HG03342 (cell line): ENCODE measurements around the gene SLC39A10.

Experiments used
- ATAC-seq: cut with Tn5 transposase; IDR thresholded peaks from one replicate; pipeline ENCODE4 v1.9.1; 2021; ENCODE audit warnings: mild to moderate bottlenecking, moderate library complexity; ENCODE audit not compliant: unreplicated experiment

Gene SLC39A10

DNA sequence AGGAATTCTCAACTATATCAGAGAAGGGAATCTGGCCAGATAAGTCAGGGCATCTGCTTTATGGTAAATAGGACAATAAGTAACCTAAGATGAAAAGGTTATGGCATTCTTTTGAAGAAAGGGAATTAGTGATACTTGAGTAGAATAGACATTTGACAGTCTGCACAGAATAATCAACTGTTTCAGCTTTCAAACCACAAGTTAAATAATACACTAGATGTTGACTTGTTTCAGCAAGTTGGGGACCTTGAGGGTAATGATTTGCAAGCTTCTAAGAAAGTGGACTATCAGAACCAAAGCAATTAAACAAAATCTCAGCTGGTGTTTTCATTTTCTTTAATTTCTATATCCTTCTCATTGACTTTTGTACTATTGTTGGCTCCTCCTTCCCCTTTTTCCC, 54.5 kb downstream of the SLC39A10 start:
- ATAC-seq, result peak; percentile 40

DNA sequence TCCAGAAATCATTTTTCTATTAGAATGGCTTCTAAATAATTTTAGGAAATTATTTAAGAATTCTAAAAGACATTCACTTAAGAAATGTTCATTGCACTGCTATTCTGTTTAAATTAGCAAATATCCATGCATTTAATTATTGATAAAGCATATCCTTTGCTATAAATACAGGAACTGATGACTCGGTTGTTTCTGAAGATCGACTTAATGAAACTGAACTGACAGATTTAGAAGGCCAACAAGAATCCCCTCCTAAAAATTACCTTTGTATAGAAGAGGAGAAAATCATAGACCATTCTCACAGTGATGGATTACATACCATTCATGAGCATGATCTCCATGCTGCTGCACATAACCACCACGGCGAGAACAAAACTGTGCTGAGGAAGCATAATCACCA, 59.4 kb downstream of the SLC39A10 start:
- no peak for ATAC-seq

DNA sequence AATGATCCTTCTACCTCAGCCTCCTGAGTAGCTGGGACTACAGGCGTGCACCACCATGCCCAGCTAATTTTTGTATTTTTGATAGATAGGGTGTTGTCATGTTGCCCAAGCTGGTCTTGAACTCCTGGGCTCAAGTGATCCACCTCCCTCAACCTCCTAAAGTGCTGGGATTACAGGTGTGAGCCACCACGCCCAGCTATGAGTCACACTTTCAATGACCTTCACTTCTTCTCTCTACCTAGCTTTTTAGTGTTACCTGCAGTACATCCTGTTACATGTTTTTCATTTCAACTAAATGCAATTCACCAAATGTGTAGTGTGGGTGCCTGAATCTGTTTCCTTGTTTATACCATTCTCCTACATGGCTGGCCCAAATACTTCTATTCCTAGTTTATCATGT, 64.0 kb downstream of the SLC39A10 start:
- ATAC-seq, result no peak

DNA sequence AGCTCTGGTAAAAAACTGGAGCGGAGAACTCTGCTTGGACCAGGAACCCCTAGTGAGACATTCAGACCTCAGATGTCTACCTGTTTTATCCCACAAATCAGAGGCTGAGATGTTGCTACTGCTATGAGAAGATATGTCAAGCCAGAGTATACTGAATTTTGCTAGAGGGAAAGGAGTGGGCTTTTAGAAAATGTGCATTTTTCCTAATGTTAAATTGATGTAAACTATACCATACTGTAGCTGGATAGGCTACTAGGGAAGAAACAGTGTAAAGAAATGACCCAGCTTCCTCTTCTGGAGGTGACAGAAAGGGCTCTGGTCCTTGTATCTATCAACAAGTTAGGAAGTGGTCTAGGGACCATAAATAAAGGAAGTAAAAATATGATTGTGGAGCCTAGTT, 65.0 kb downstream of the SLC39A10 start:
- no peak for ATAC-seq

DNA sequence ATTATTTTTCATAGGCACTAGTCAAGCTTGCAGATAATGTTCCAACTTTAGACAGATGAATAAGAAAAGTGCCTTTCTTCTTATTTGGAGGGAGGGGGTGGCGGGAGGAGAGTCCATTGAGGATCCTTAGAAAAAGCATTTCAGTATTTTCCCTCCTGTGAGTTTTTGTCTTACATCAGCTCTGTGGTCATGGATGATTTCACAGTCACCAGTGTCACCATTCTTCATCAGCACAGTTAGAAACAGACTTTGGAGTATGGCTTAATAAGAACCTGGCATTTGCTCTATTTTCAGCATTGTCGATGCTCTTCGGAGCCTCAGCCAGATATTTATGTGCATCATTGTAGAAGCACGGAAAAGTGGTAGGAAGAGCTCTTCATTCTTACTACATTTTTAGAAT, 70.1 kb downstream of the SLC39A10 start:
- no peak for ATAC-seq

DNA sequence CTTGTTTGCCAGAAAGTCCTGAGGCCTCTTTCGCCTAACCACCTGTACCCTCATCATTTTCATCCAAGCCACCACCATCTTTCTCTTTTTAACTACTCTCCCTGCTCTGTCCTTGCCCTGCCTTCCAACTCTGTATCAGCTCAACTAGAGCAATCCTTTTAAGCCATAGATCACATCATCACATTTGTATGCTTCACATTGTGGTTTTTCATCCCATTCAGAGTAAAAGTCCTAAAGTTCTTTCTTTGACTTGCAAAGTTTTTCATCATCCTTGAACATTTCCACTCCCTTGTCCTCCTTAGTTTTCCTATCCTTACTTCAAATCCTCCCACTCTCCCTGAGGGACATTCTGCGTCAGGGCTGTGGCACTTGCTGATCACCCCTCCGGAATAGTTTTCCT, 73.9 kb downstream of the SLC39A10 start:
- ATAC-seq, result no peak

DNA sequence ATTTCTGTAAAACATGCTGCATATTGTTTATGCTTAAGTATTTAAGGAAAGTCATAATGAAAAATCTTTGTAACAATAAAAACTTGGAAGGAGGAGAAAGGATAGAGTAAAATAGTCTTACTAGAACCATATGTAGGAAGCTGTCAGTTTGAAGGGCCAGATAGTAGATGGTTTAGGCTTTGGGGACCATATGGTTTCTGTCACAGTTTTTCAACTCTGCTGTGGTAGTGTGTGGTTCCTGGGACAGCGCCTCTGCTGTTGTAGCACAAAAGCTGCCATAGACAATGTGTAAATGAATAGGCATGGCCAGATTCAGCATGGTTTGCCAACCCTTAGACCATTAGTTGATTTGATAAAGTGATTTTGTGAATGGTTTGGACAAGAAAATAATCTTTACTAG, 75.5 kb downstream of the SLC39A10 start:
- no peak for ATAC-seq

DNA sequence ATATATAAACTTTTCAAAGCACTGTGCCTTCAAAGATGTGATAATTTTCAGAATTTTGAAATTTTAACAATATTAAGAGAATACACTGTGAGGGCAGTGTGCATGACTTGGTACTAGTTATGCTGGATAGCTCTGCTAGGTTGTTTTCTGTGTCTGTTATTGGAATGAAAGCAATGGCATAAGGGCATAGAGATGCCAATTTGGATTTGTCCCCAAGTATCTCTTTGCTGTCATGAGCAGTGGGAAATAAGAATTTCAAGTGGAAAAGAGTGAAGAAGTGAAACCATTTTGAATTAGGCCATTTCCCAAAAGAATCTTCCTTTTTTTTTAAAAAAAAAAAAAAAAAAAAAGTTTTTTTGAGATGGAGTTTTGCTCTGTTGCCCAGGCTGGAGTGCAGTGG, 76.8 kb downstream of the SLC39A10 start:
- ATAC-seq, result no peak

DNA sequence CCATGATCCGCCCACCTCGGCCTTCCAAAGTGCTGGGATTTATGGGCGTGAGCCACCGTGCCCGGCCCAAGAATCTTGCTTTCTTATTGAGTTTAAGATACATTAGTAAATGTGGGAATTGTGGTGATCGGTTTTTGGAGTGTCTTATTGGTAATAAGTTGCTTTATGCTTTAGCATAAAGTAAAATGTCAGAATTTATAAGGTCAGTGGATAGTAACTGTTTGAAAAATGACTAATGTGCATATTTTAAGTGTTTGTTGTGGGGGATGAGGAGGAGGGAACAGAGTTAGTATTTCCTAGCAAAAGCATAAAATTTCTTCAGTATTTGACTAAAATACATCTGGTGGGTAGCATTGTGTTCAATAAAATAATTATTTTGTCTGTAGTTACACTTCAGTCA, 77.4 kb downstream of the SLC39A10 start:
- no peak for ATAC-seq

DNA sequence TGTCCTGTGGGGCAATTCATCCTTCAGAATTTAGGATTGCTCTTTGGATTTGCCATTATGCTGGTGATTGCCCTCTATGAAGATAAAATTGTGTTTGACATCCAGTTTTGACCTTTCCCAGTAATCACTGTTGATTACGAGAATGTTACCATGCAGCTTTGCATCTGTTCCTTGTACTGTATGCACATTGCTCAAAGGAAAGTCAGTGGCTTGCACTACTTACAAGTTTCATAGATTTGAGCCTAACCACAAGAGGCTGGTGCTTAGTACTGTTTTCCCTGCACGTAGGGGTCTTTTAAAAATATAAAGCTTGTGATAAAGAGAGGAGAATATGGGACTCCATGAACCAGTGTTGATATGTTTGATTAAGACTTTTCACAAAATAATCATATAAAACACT, 77.9 kb downstream of the SLC39A10 start:
- no peak for ATAC-seq

DNA sequence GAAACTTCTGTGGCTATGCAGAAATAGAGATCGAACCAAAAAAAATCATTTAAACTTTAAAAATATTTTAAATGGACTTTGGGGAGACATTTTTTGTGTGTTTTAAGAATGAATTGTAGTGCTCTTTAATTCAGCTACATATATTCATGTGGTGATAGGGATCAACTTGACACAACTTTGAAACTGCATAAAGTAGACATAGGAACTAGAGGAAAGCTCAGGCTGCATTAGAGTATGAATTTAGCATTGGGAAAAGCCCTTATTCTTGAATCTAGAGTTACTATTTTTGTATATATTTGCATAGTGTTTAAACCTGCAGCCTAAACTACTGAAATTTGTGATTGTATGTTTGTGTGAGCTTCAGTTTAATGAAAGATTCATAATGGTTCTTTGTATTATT, 78.3 kb downstream of the SLC39A10 start:
- ATAC-seq, result no peak

DNA sequence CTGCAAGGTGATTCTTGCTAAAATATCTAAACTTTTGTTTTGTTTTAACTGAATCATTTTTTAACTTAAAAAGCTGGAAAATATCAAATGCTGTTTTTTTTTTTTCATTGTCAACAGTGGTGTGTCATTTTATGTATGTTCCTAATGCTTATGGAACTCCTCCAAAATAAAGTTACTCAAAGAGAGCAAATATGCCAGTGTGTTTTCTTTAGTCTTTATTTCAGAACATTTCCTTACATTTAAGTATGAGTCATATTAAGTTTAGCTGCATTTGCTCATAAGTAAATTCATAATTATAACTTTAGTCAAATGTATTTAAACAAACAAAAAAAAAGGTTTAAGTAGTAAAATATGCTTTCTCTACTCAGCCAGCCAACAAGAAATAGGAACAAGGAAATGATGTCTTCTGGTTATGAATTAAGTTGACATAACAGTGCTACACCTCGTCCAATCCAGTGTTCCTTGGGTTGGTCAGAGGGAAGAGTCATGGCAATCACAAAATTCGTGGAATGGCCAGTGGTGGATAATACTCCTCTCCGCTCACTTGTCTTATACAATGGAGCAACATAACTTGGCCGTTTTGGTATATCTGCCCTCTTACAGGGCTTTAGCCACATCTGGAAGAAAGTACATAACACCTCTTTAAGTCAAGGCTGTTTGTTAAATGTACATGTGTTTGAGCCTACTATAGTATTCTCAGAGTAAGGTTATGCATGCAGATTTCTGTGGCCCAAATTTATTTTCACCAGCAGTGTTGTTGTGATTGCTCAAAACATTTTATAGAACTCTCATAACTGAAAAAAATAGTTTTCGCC, 80.7 kb downstream of the SLC39A10 start:
- ATAC-seq, result no peak

DNA sequence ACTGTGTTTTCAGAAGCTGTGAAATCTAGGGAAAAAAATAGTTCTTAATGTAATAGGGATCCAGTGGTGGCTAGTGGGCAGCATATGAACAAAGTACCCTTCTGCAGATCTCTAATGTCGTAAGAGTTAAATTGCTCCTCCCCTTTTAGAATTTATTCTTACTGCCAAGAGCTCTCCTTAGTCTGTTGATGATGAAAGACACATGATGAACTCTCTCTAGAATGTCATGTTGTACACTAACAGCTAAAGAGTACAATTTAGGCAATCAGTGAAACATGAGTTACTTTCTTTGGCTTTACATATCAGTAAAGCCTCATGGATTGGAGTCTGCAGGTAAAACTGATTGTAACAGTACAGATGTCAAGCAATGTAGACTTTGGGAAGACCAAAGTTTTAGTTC, 84.2 kb downstream of the SLC39A10 start:
- no peak for ATAC-seq

DNA sequence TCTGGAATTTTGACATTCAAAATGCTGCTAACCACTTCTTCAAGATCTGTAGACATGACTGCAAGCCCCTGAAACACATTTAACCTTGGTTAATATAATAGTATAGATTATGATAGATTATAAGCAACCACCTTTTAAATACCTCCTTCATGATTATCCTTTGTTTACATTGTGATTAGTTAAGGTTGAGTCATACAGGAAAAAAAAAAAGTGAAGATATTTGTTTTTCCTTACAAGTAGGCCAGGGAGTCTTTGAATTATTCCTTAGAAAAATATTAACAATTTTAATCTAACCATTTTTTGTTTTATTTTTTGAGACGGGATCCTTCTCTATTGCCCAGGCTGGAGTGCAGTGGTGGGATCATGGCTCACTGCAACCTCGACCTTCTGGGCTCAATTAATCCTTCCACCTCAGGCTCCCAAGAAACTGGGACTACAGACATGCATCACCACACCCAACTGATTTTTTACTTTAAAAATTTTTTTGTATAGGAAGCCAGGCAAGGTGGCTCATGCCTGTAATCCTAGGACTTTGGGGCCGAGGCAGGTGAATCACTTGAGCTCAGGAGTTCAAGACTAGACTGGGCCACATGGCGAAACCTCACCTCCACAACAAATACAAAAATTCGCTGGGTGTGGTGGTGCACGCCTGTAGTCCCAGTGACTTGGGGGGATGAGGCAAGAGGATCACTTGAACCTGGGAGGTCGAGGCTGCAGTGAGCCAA, 99.4 kb downstream of the SLC39A10 start:
- ATAC-seq, result no peak

DNA sequence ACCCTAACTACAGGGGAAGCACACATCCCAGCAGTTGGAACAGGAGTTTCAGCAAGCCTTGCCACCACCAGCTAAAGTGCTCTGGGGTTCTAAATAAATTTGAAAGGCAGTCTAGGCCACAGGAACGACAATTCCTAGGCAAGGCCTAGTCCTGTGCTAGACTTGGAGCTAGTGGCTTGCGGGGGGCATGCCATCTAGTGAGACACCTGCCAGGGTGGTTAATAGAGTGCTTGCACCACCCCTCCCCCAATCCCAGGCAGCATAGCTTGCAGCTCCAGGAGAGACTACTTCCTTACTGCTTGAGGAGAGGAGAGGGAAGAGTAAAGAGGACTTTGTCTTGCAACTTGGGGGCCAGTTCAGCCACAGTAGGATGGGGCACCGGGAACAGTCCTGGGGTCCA, 101.8 kb downstream of the SLC39A10 start:
- ATAC-seq, result no peak

DNA sequence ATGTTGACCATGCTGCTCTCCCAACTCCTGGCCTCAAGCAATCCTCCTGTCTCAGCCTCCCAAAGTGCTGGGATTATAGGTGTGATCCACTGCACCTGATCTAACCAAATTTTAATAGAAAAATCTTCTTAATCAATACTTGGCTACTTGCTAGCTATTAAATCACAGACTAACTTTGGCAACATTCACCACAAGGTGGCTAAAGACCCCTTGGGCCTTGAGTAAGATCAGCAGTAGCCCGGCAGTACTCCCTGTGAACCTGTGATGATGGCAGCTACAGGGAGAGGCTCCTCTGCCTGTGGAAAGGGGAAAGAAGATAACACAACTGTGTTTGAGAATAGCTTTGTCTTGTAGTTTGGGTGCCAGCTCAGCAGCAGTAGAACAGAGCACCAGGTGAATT, 102.9 kb downstream of the SLC39A10 start:
- ATAC-seq, result no peak

DNA sequence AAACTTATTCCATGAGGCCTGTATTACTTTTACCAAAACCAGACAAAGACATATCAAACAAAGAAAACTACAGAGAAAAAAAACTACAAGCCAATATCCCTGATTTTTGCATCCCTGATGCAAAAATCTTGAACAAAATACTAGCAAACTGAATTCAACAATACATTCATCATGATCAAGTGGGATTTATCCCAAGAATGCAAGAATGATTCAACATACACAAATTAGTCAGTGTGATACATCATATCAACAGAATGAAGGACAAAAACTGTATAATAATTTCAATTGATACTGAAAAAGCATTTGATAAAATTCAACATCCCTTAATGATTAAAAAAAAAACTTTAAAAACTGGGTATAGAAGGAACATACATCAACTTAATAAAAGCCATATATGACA, 106.8 kb downstream of the SLC39A10 start:
- ATAC-seq, result no peak

DNA sequence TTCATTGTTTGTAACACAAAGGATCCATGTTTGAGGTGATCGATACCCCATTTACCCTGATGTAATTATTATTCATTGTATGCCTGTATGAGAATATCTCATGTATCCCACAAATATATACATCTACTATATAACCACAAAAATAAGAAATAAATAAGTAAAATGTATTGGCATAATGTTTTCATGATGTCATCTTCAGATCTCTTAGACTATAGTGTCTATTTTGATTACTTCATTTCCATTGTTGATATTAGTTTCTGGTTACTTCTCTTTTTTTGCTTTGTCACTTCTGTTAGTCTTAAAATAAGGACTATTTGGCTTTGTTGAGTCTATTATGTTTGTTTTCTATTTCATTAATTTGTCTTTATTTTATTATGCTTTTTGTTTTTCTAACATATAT, 109.7 kb downstream of the SLC39A10 start:
- ATAC-seq, result no peak

DNA sequence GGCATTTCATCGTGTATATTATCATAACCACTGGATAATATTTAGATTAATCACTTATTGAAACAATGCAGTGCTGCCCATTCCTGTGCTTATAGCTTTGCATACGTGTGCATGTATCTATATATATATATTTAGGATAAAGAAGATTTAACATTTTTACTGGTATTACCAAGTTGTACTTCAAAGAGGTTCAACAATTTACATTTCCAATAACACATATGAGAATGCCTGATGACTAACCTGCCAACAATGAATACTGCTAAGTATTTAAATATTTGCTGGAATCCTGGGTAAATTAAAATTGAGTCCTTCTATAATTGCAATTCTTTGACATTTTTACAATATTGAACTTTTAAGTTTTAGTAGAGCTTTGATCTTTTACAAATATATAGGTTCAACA, 111.4 kb downstream of the SLC39A10 start:
- no peak for ATAC-seq

DNA sequence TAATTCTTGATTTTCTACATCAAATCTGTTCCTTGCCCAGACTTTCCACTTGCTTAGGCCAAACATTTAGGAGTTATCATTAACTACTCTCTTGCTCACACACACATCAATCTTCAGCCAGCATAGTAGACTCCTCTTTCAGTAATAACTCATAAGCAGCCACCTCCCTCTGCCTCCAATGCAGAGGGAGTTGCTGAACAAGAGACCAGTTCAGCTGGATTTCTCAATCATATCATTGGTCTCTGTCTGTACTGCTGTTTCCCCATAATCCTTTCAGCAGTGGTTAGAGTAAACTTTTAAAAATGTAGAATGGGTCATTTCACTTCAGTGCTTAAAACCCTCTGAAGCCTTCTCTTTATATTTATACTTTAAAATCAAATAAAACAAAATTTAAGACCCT, 112.9 kb downstream of the SLC39A10 start:
- ATAC-seq, result no peak

DNA sequence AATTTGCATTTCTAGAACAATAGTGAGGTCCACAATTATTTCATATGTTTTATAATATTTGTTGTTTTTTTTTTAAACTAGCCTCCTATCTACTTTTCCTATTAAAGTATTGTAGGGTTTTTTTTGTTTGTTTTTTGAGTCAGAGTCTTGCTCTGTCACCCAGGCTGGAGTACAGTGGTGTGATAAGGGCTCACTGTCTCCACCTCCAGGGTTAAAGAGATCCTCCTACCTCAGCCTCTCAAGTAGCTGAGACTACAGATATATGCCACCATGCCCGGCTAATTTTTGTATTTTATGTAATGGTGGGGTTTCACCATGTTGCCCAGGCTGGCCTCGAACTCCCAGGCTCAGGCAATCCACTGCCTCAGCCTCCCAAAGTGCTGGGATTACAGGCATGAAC, 122.5 kb downstream of the SLC39A10 start:
- ATAC-seq, result no peak

DNA sequence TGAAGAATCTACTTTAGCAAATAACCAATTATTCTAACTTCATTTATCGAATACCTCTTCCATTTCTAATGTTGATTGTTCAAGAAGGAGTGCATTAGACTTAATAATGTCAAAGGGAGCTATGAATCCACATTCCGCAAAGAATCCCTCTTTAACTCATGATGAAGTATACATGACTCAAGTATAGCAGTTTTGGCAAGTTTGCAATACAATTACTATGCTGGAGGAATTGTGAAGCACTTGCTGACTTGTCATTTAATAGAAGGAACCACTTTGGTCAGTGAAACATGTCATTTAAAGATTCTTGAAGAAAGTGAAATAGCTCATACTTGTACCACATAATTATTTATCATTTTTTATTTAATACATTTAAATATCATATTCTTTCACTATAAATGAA, 125.1 kb downstream of the SLC39A10 start:
- no peak for ATAC-seq
